OCI-LY7 (cell line): ENCODE results near the gene IVNS1ABP. TPM values are rescaled to one million over a fixed set of nuclear protein-coding genes. Genes with fewer than 3 reads are reported as not detected.
"Not testable (repeated sequence)": the region's sequence is repeated elsewhere in the genome, so short reads cannot be mapped to it uniquely, and the experiment has no call there.

Experiments used
- Bru-seq: library from RNA; stranded (reverse); fragments of 400-500 nt; gene quantifications from one replicate; lab custom pipeline; 2021; lab: Mats Ljungman, UMichigan
- BruChase-seq, 2 experiments: library from RNA; stranded (reverse); fragments of 400-500 nt; gene quantifications; one replicate each; lab custom pipeline; 2021; lab: Mats Ljungman, UMichigan
- BruUV-seq: library from RNA; stranded (reverse); fragments of 400-500 nt; replicated peaks from 2 replicates; lab custom pipeline; 2021; lab: Mats Ljungman, UMichigan
- CTCF ChIA-PET: fragments of 300-600 bp; sonication (Branson Sonifier 250); formaldehyde crosslinking; loops from one replicate; lab custom pipeline; 2022; ENCODE audit warnings: antibody characterized with exemption; ENCODE audit not compliant: unreplicated experiment; lab: Charles Lee
- POLR2A ChIA-PET: fragments of 300-600 bp; sonication (Branson Sonifier 250); formaldehyde crosslinking; loops from one replicate; lab custom pipeline; 2022; ENCODE audit warnings: antibody characterized with exemption; lab: Charles Lee
- DNase-seq: peaks from one replicate; pipeline ENCODE4 v3.0.0-alpha.2; 2015; ENCODE audit warnings: low spot score
- H2AFZ ChIP-seq: fragments of 200-600 bp; sonication (generic), shearing (Covaris generic); 2 replicates; pipeline ENCODE4 v1.6.1; 2014; ENCODE audit warnings: mild to moderate bottlenecking, antibody characterized with exemption, low read length, moderate library complexity
- H3K27ac ChIP-seq: fragments of 200-600 bp; sonication (generic); 2 replicates; pipeline ENCODE4 v1.5.1; 2014; ENCODE audit warnings: mixed run types, low read depth, mild to moderate bottlenecking, moderate library complexity, low read length, inconsistent platforms; ENCODE audit not compliant: poor library complexity, severe bottlenecking
- H3K36me3 ChIP-seq: fragments of 200-600 bp; sonication (generic); 2 replicates; pipeline ENCODE4 v1.6.1; 2014; ENCODE audit warnings: mild to moderate bottlenecking, antibody characterized with exemption, low read length, moderate library complexity, mixed read lengths; ENCODE audit not compliant: insufficient read depth
- H3K4me1 ChIP-seq: fragments of 200-600 bp; sonication (generic); 2 replicates; pipeline ENCODE4 v1.5.1; 2014; ENCODE audit warnings: mild to moderate bottlenecking, low read length; ENCODE audit not compliant: insufficient read depth, poor library complexity, severe bottlenecking
- H3K4me2 ChIP-seq: fragments of 200-600 bp; sonication (generic); 2 replicates; pipeline ENCODE4 v1.6.1; 2014; ENCODE audit warnings: mild to moderate bottlenecking, low read length
- H3K4me3 ChIP-seq: fragments of 200-600 bp; sonication (generic); 2 replicates; pipeline ENCODE4 v1.5.1; 2014; ENCODE audit warnings: mild to moderate bottlenecking, low read depth, low read length; ENCODE audit not compliant: poor library complexity, severe bottlenecking
- H3K79me2 ChIP-seq: fragments of 200-600 bp; sonication (generic); 2 replicates; pipeline ENCODE4 v1.6.1; 2016; ENCODE audit warnings: low read depth, mild to moderate bottlenecking, low read length, moderate library complexity, mixed read lengths; ENCODE audit not compliant: insufficient read depth
- H3K9me2 ChIP-seq: fragments of 200-600 bp; sonication (generic); 2 replicates; pipeline ENCODE4 v1.6.1; 2016; ENCODE audit warnings: mild to moderate bottlenecking, low read length, mixed read lengths; ENCODE audit not compliant: insufficient read depth
- H3K9me3 ChIP-seq: fragments of 200-600 bp; sonication (generic); 2 replicates; pipeline ENCODE4 v1.6.1; 2014; ENCODE audit warnings: mild to moderate bottlenecking, mixed run types, low read length, mixed read lengths
- H4K20me1 ChIP-seq: fragments of 200-600 bp; sonication (generic); 2 replicates; pipeline ENCODE4 v1.6.1; 2014; ENCODE audit warnings: mild to moderate bottlenecking, antibody characterized with exemption, low read length, moderate library complexity, mixed read lengths; ENCODE audit not compliant: insufficient read depth
- CTCF ChIP-seq: fragments of 200-600 bp; sonication (generic); conservative IDR thresholded peaks from 2 replicates; pipeline ENCODE4 v1.5.1; 2014; ENCODE audit warnings: mild to moderate bottlenecking, antibody characterized with exemption, low read length, moderate library complexity, mixed read lengths
- EZH2phosphoT487 ChIP-seq: fragments of 200-600 bp; sonication (generic); IDR thresholded peaks from 2 replicates; pipeline ENCODE4 v1.6.1; 2018; ENCODE audit warnings: low read depth, borderline replicate concordance, mild to moderate bottlenecking, mixed run types, antibody characterized with exemption, low read length, moderate library complexity, mixed read lengths
- intact Hi-C: fragments of 100-400 bp; cut with micrococcal nuclease; formaldehyde crosslinking; loops from one replicate; pipeline ENCODE4 v1.10.0; 2022; ENCODE audit not compliant: unreplicated experiment
- long read RNA-seq: library from polyadenylated mRNA; stranded (forward); transcript quantifications from one replicate; pipeline ENCODE4 v2.0.0, GENCODE V29; 2022
- total RNA-seq, 2 experiments: library from RNA; depleted of rRNA in 1 of 2; stranded (reverse); fragments of >200 nt in 1 of 2; shearing (Covaris generic) in 1 of 2; gene quantifications; 2 replicates each; pipeline ENCODE4 v1.2.3, GENCODE V29; 2014 to 2022

The IVNS1ABP gene
- total RNA-seq (2014; rRNA removed; shearing (Covaris generic)) = 50.7 and 54.0 TPM in 2 replicates
- total RNA-seq (2022) = 74.0 and 81.1 TPM in 2 replicates
- Bru-seq, nascent RNA = percentile 96 among the genes with signal in this experiment
- BruChase-seq, experiment 1, labeled RNA remaining after a 6-hour chase = percentile 82 among the genes with signal in this experiment
- percentile 96 among the genes with signal in this experiment for BruChase-seq, experiment 2, labeled RNA remaining after a 2-hour chase
- long read RNA-seq, full-length matches to known transcripts = 88 of 147 reads
- long read RNA-seq, partial matches to known transcripts = 26 of 147 reads
- long read RNA-seq, other reads (novel, unspliced or antisense) = 33 of 147 reads

DNA sequence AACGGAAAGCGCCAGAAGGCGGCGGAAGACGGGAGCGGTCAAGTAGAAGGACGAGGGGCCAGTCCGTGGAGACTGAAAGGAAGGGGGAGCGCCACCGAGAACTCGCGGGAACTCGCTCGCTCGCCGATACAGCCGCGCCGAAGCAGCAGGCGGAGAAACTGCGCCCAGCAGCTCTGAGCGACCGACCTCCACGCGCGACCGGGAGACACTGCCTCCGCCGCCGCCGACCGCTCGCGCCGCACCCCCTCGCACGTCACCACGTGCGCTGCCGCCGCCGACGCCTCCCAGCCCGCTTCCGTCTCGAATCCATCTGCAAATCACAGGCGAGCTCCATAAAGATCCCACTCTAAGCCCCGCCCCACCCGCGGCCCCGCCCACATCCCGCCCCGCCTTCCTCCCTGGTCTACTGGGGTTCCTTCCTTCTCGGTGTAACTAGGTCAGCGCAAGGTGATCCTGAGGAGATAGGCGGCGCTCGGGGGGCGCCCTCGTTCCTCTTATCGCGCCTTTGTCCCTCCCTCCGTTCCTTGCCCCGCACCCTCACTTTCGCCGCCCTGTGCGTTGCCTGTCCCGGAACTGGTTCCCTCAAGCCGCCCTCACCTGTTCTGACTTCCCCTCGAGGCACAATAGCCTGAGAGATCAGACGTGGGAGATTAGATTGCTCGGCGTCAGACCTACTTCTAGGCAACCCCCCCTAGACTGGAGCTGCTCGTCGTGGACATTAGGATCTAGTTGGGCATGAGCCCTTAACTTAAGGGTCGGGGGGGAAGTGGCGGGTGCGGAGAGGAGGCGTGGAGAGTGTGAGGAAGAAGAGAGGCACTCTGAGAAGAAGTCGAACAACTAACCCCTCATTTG is at the start of gene IVNS1ABP:
Gene IVNS1ABP, minus strand, starts transcription at position 210 of the 852 bp plus-strand sequence. CDS start 7,750 bp downstream, outside the sequence.
- H3K9me3 ChIP-seq = no peaks in the 10 kb centered on the region
- no TSS peak for BruUV-seq

GRCh38 chr1:185365951-185366350 is 48.9 kb upstream of the IVNS1ABP start:
- H3K36me3 ChIP-seq = no peaks in the 10 kb centered on the region
- H3K4me2 ChIP-seq = no peak overlapping the region
- H3K4me1 ChIP-seq = no peaks in the 10 kb centered on the region
- H3K27ac ChIP-seq = no peak overlapping the region
- H3K9me2 ChIP-seq = no peaks in the 10 kb centered on the region
- ChIA-PET CTCF (no interaction called here), POLR2A (interaction anchor here (1.3 kb wide), 1 partner anchor 149 kb away, joined by 3 read pairs; no protein-coding TSS in a partner anchor)
- H4K20me1 ChIP-seq = no peaks in the 10 kb centered on the region
- no peak for TF ChIP-seq CTCF
- TF ChIP-seq EZH2phosphoT487 = no peak
- H3K9me3 ChIP-seq = no peaks in the 10 kb centered on the region
- DNase-seq = no peak
- no peak overlapping the region for H2AFZ ChIP-seq
- intact Hi-C loops = no loop called here
- no peak overlapping the region for H3K4me3 ChIP-seq
- no TSS peak for BruUV-seq
- H3K79me2 ChIP-seq = no peaks in the 10 kb centered on the region

More for the DNA sequence above, at the start of gene IVNS1ABP:
- Histone ChIP-seq H3K4me2 (peak within 1 kb of the TSS; percentile 91), H3K79me2 (peaks cover 46% of the 10 kb centered on the region), H3K9me2 (no peaks in the 10 kb centered on the region), H3K4me1 (peaks cover 40% of the 10 kb centered on the region), H3K27ac (peak within 1 kb of the TSS; percentile 83), H4K20me1 (peaks cover 37% of the 10 kb centered on the region), H3K36me3 (peaks cover 37% of the 10 kb centered on the region), H2AFZ (peak within 1 kb of the TSS; percentile 72; the same call in 1 of the 2 replicates), H3K4me3 (peak within 1 kb of the TSS; percentile 87)
- ChIA-PET CTCF (interaction anchor here (0.6 to 1.0 kb wide), 3 partner anchors 21 to 1282 kb away, joined by 3 to 5 read pairs (median 3); no protein-coding TSS in a partner anchor), POLR2A (interaction anchor here (0.6 to 1.5 kb wide), 15 partner anchors 13 to 871 kb away, joined by 3 to 6 read pairs (median 3); partner anchors contain the start of gene RNF2)
- no peak for TF ChIP-seq EZH2phosphoT487
- peak; percentile 67 for TF ChIP-seq CTCF
- peak; percentile 95 for DNase-seq
- intact Hi-C loops = loop anchor here (1.0 to 10.0 kb wide), 8 partner anchors 160 to 1262 kb away; partner anchors contain the start of genes EDEM3, ODR4, RNF2 and SWT1

DNA sequence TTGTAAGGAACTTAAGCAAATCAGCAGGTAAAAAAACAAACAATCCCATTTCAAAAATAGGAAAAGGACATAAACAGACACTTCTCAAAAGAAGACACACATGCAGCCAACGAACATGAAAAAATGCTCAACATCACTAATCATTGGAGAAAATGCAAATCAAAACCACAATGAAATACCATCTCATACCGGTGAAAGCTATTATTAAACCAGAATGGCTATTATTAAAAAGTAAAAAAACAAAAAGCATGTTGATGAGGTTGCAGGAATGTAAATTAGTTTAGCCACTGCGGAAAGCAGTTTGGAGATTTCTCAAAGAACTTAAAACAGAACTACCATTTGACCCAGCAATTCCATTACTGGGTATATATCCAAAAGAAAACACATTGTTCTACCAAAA is 47.5 kb upstream of the IVNS1ABP start:
- H3K79me2 ChIP-seq, H3K9me3 ChIP-seq, BruUV-seq, H3K9me2 ChIP-seq, H3K27ac ChIP-seq, H3K36me3 ChIP-seq, H3K4me1 ChIP-seq, H4K20me1 ChIP-seq, intact Hi-C loops, DNase-seq, H2AFZ ChIP-seq, CTCF ChIA-PET, H3K4me2 ChIP-seq, H3K4me3 ChIP-seq: not testable (repeated sequence)
- POLR2A ChIA-PET = interaction anchor here (0.7 to 1.3 kb wide), 2 partner anchors 150 to 640 kb away, joined by 3 read pairs; no protein-coding TSS in a partner anchor
